DOHH2 (cell line): ENCODE data around the gene AIMP2.

ENCODE experiments used
- CTCF ChIP-seq: fragments of 200-600 bp; sonication (generic); IDR thresholded peaks from one replicate; pipeline ENCODE4 v1.5.1; 2014; ENCODE audit warnings: antibody characterized with exemption, mild to moderate bottlenecking, low read depth, low read length; ENCODE audit not compliant: poor library complexity, severe bottlenecking
- EZH2phosphoT487 ChIP-seq: fragments of 200-600 bp; sonication (generic); IDR thresholded peaks from 2 replicates; pipeline ENCODE4 v1.6.1; 2017; ENCODE audit warnings: borderline replicate concordance, mild to moderate bottlenecking, antibody characterized with exemption, low read length, moderate library complexity, mixed read lengths

GRCh38 chr7:6022707-6023106, 13.6 kb downstream of the AIMP2 start:
- TF ChIP-seq CTCF (no peak), EZH2phosphoT487 (no peak)
